HepG2 (cell line): ENCODE measurements around the gene WDHD1. TPM values are rescaled to one million over a fixed set of nuclear protein-coding genes. Genes with fewer than 3 reads are reported as not detected.

ENCODE experiments used
- ATAC-seq: fragments of 200-7000 bp; cut with Tn5 transposase; 3 replicates; pipeline ENCODE4 v1.9.1; 2020; ENCODE audit warnings: mild to moderate bottlenecking, moderate library complexity
- BruUV-seq: library from RNA; stranded (reverse); fragments of 400-500 nt; replicated peaks from 2 replicates; lab custom pipeline; 2021; lab: Mats Ljungman, UMichigan
- CTCF ChIA-PET: fragments of 300-600 bp; formaldehyde crosslinking; extraction: SDS; loops from one replicate; lab custom pipeline; 2021; ENCODE audit warnings: low total read pairs, inconsistent platforms, low intra/inter-chr PET ratio; lab: Yijun Ruan, JAX
- POLR2A ChIA-PET: fragments of 350-600 bp; sonication (Branson Sonifier 250); formaldehyde crosslinking; loops from one replicate; lab custom pipeline; 2020; ENCODE audit warnings: antibody characterized with exemption, inconsistent platforms; lab: Yijun Ruan, JAX
- DNase-seq: peaks from one replicate; pipeline ENCODE4 v3.0.0-alpha.2; 2015; ENCODE audit warnings: low spot score
- FAIRE-seq: peaks from 3 replicates; lab custom pipeline; 2011; peaks lifted over from hg19 to GRCh38; lab: Jason Lieb, UNC
- H2AFZ ChIP-seq: one replicate; pipeline ENCODE4 v1.6.1; 2011; ENCODE audit warnings: low read length, inconsistent platforms
- H3K27ac ChIP-seq: fragments of 300-600 bp; 3 replicates; pipeline ENCODE4 v1.8.0; 2011; ENCODE audit warnings: mixed run types, mild to moderate bottlenecking, mixed read lengths, low read length, inconsistent platforms; ENCODE audit not compliant: insufficient read depth; ENCODE audit errors: extremely low read length
- H3K27me3 ChIP-seq, 2 experiments: fragments of 200-600 bp in 1 of 2; 2 replicates in 1 of 2; 3 replicates in 1 of 2; pipeline versions ENCODE4 v1.6.0 to v1.8.0; 2011; ENCODE audit warnings: low read length in 2 of 2, mild to moderate bottlenecking in 2 of 2, moderate library complexity in 2 of 2, inconsistent platforms in 1 of 2; ENCODE audit not compliant: insufficient read depth in 2 of 2, control insufficient read depth in 1 of 2
- H3K36me3 ChIP-seq, 2 experiments: fragments of 200-600 bp in 1 of 2; replicated peaks in 1 of 2; 2 replicates in 1 of 2; 3 replicates in 1 of 2; pipeline versions ENCODE4 v1.5.1 to v1.8.0; 2011; ENCODE audit warnings: low read length in 2 of 2, inconsistent platforms in 1 of 2; ENCODE audit not compliant: insufficient read depth in 2 of 2, control insufficient read depth in 1 of 2
- H3K4me1 ChIP-seq: 2 replicates; pipeline ENCODE4 v1.5.1; 2012; ENCODE audit warnings: low read length, inconsistent platforms; ENCODE audit not compliant: insufficient read depth
- H3K4me2 ChIP-seq: 2 replicates; pipeline ENCODE4 v1.6.0; 2011; ENCODE audit warnings: low read depth, low read length, inconsistent platforms
- H3K4me3 ChIP-seq, 3 experiments: fragments of 200-600 bp in 1 of 3; sonication (generic), shearing (Covaris generic) in 1 of 3; replicated peaks in 1 of 3; 2 replicates each; pipeline ENCODE4 v1.5.1; 2011 to 2016; ENCODE audit warnings: low read length in 3 of 3, inconsistent platforms in 2 of 3, low read depth in 2 of 3, mild to moderate bottlenecking in 2 of 3, control low read depth in 1 of 3, mixed read lengths in 1 of 3; ENCODE audit not compliant: insufficient read depth in 1 of 3
- H3K79me2 ChIP-seq: one replicate; pipeline ENCODE4 v1.6.1; 2011; ENCODE audit warnings: low read length, inconsistent platforms; ENCODE audit not compliant: insufficient read depth
- H3K9ac ChIP-seq: 2 replicates; pipeline ENCODE4 v1.6.0; 2011; ENCODE audit warnings: mild to moderate bottlenecking, low read depth, low read length, inconsistent platforms; ENCODE audit not compliant: insufficient read depth
- H3K9me3 ChIP-seq: 2 replicates; pipeline ENCODE4 v1.5.1; 2012; ENCODE audit warnings: mild to moderate bottlenecking, low read length
- H4K20me1 ChIP-seq: 2 replicates; pipeline ENCODE4 v1.6.0; 2011; ENCODE audit warnings: inconsistent platforms, mild to moderate bottlenecking, low read length, moderate library complexity; ENCODE audit not compliant: insufficient read depth
- BRD4 ChIP-seq: sonication (generic); formaldehyde crosslinking; IDR thresholded peaks from 2 replicates; pipeline ENCODE4 v1.4.0; 2020; ENCODE audit warnings: missing genetic modification reagents
- HNRNPL ChIP-seq: fragments of 200-400 bp; formaldehyde crosslinking; IDR thresholded peaks from 2 replicates; pipeline ENCODE4 v1.6.1; 2017; ENCODE audit warnings: mild to moderate bottlenecking, low read depth, low read length
- SAP130 ChIP-seq: IDR thresholded peaks from 2 replicates; pipeline ENCODE4 v1.6.1; 2016; ENCODE audit warnings: low read depth
- SOX6 ChIP-seq, 2 experiments: fragments of 450-650 bp in 1 of 2; sonication (generic) in 1 of 2; formaldehyde crosslinking in 1 of 2; IDR thresholded peaks; 2 replicates each; pipeline versions ENCODE4 v1.4.0 to v1.6.1; 2017 to 2020; ENCODE audit warnings: antibody characterized with exemption in 1 of 2, mild to moderate bottlenecking in 1 of 2, missing genetic modification reagents in 1 of 2
- ZNF788 ChIP-seq: sonication (generic); formaldehyde crosslinking; IDR thresholded peaks from 2 replicates; pipeline ENCODE4 v1.5.0; 2020; ENCODE audit warnings: mild to moderate bottlenecking, missing genetic modification reagents, borderline replicate concordance
- WGBS: methylation state at CpG from one replicate; pipeline ENCODE4 v1.1.6; 2017; ENCODE audit warnings: low lambda C conversion rate; 5-methylcytosine and 5-hydroxymethylcytosine counted together
- in situ Hi-C: cut with HindIII; loops from 2 replicates; pipeline ENCODE4 v1.10.0; 2017; ENCODE audit warnings: low pct_unique_long_range_greater_than_20kb; ENCODE audit not compliant: extremely low pct_ligation_motif_present
- intact Hi-C: fragments of 100-400 bp; cut with micrococcal nuclease; formaldehyde crosslinking; loops from one replicate; pipeline ENCODE4 v1.10.0; 2022; ENCODE audit not compliant: unreplicated experiment
- polyA plus RNA-seq, 8 experiments: library from polyadenylated mRNA; depleted of rRNA in 3 of 8; stranded (reverse) in 7 of 8; unstranded in 1 of 8; fragments of >200 nt; fragmentation: Illumina TruSeq in 4 of 8; extraction: Trizol in 4 of 8; gene quantifications; 2 replicates each; pipeline versions ENCODE4 v1.2.1 to v1.2.3, GENCODE V29; 2011 to 2016; ENCODE audit warnings: low read depth in 4 of 8, missing spikeins in 1 of 8, mixed read lengths in 1 of 8; ENCODE audit not compliant: insufficient read depth in 1 of 8
- total RNA-seq, 5 experiments: library from RNA; depleted of rRNA; stranded (reverse); fragments of >200 nt; fragmentation: Illumina TruSeq; extraction: Trizol; gene quantifications; 2 replicates each; pipeline ENCODE4 v1.2.3, GENCODE V29; 2016; ENCODE audit warnings: low read depth in 1 of 5
- TF ChIP-seq, protein P1 (sequence below): sonication (generic); formaldehyde crosslinking; IDR thresholded peaks from 2 replicates; pipeline ENCODE4 v1.5.1; 2020; ENCODE audit warnings: mild to moderate bottlenecking, missing genetic modification reagents, borderline replicate concordance
- TF ChIP-seq, protein P2 (sequence below): sonication (generic); formaldehyde crosslinking; IDR thresholded peaks from 2 replicates; pipeline ENCODE4 v1.5.1; 2020; ENCODE audit warnings: mild to moderate bottlenecking, missing genetic modification reagents, borderline replicate concordance
- TF ChIP-seq, protein P3 (sequence below): sonication (generic); formaldehyde crosslinking; IDR thresholded peaks from 2 replicates; pipeline ENCODE4 v1.5.1; 2020; ENCODE audit warnings: mild to moderate bottlenecking, missing genetic modification reagents, moderate library complexity
- TF ChIP-seq, protein P4 (sequence below): sonication (generic); formaldehyde crosslinking; IDR thresholded peaks from 2 replicates; pipeline ENCODE4 v1.9.0; 2021; ENCODE audit warnings: missing genetic modification reagents, mild to moderate bottlenecking, borderline replicate concordance
- TF ChIP-seq, protein P5 (sequence below): fragments of 450-650 bp; IDR thresholded peaks from 2 replicates; pipeline ENCODE4 v1.6.1; 2016

WDHD1 gene
- total and polyA plus RNA-seq, 2 of the 13 experiments (the other 11 are each of a cell fraction or from before 2014, with no cell fraction given) = 5.5 to 27.5 TPM

DNA sequence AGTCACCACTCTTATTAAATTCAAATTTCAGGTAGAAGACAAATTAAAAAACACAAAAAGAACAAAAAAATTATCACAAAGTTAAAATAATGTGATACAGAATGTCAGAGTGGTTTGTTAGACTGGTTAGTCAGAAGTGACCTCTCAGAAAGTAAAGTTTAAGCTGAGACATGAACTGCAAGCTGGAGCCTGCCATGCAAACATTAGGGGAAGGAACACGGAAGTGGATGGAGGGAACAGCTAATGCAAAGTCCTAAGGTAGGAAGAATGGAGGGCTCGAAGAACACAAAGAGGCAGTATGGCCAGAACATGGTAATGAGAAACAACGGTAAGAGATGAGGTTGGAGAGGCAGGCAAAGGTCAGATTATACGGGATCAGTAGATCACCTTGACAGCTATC lies 41.7 kb downstream of the WDHD1 start:
- in situ Hi-C loops = no loop called here
- no peak for FAIRE-seq
- H3K27ac ChIP-seq = no peak overlapping the region
- no TSS peak for BruUV-seq
- ChIA-PET POLR2A (no interaction called here), CTCF (no interaction called here)
- WGBS = 97% methylated on average over 4 of the region's 4 CpGs
- no peak overlapping the region for H3K4me3 ChIP-seq
- no peaks in the 10 kb centered on the region for H3K27me3 ChIP-seq
- H2AFZ ChIP-seq = no peak overlapping the region
- no peak overlapping the region for H3K4me2 ChIP-seq
- no peaks in the 10 kb centered on the region for H4K20me1 ChIP-seq
- H3K4me1 ChIP-seq = no peaks in the 10 kb centered on the region
- DNase-seq = no peak
- H3K79me2 ChIP-seq = no peaks in the 10 kb centered on the region
- peaks cover 4 to 19% of the 10 kb centered on the region in 2 experiments; a peak in 4 of 5 replicates for H3K36me3 ChIP-seq
- intact Hi-C loops = no loop called here
- H3K9ac ChIP-seq = no peak overlapping the region
- no peak for ATAC-seq
- no peaks in the 10 kb centered on the region for H3K9me3 ChIP-seq
- TF ChIP-seq HNRNPL = no peak
- TF ChIP-seq, protein P1, sequence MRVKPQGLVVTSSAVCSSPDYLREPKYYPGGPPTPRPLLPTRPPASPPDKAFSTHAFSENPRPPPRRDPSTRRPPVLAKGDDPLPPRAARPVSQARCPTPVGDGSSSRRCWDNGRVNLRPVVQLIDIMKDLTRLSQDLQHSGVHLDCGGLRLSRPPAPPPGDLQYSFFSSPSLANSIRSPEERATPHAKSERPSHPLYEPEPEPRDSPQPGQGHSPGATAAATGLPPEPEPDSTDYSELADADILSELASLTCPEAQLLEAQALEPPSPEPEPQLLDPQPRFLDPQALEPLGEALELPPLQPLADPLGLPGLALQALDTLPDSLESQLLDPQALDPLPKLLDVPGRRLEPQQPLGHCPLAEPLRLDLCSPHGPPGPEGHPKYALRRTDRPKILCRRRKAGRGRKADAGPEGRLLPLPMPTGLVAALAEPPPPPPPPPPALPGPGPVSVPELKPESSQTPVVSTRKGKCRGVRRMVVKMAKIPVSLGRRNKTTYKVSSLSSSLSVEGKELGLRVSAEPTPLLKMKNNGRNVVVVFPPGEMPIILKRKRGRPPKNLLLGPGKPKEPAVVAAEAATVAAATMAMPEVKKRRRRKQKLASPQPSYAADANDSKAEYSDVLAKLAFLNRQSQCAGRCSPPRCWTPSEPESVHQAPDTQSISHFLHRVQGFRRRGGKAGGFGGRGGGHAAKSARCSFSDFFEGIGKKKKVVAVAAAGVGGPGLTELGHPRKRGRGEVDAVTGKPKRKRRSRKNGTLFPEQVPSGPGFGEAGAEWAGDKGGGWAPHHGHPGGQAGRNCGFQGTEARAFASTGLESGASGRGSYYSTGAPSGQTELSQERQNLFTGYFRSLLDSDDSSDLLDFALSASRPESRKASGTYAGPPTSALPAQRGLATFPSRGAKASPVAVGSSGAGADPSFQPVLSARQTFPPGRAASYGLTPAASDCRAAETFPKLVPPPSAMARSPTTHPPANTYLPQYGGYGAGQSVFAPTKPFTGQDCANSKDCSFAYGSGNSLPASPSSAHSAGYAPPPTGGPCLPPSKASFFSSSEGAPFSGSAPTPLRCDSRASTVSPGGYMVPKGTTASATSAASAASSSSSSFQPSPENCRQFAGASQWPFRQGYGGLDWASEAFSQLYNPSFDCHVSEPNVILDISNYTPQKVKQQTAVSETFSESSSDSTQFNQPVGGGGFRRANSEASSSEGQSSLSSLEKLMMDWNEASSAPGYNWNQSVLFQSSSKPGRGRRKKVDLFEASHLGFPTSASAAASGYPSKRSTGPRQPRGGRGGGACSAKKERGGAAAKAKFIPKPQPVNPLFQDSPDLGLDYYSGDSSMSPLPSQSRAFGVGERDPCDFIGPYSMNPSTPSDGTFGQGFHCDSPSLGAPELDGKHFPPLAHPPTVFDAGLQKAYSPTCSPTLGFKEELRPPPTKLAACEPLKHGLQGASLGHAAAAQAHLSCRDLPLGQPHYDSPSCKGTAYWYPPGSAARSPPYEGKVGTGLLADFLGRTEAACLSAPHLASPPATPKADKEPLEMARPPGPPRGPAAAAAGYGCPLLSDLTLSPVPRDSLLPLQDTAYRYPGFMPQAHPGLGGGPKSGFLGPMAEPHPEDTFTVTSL (CRISPR knock-in tag) = no peak
- no peak for TF ChIP-seq SAP130 (CRISPR knock-in tag)
- TF ChIP-seq, protein P2, sequence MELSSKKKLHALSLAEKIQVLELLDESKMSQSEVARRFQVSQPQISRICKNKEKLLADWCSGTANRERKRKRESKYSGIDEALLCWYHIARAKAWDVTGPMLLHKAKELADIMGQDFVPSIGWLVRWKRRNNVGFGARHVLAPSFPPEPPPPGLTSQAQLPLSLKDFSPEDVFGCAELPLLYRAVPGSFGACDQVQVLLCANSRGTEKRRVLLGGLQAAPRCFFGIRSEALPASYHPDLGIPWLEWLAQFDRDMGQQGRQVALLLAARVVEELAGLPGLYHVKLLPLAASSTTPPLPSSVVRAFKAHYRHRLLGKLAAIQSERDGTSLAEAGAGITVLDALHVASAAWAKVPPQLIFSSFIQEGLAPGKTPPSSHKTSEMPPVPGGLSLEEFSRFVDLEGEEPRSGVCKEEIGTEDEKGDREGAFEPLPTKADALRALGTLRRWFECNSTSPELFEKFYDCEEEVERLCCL (CRISPR knock-in tag) = no peak
- TF ChIP-seq, protein P3, sequence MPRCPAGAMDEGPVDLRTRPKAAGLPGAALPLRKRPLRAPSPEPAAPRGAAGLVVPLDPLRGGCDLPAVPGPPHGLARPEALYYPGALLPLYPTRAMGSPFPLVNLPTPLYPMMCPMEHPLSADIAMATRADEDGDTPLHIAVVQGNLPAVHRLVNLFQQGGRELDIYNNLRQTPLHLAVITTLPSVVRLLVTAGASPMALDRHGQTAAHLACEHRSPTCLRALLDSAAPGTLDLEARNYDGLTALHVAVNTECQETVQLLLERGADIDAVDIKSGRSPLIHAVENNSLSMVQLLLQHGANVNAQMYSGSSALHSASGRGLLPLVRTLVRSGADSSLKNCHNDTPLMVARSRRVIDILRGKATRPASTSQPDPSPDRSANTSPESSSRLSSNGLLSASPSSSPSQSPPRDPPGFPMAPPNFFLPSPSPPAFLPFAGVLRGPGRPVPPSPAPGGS (CRISPR knock-in tag) = no peak
- TF ChIP-seq, protein P4, sequence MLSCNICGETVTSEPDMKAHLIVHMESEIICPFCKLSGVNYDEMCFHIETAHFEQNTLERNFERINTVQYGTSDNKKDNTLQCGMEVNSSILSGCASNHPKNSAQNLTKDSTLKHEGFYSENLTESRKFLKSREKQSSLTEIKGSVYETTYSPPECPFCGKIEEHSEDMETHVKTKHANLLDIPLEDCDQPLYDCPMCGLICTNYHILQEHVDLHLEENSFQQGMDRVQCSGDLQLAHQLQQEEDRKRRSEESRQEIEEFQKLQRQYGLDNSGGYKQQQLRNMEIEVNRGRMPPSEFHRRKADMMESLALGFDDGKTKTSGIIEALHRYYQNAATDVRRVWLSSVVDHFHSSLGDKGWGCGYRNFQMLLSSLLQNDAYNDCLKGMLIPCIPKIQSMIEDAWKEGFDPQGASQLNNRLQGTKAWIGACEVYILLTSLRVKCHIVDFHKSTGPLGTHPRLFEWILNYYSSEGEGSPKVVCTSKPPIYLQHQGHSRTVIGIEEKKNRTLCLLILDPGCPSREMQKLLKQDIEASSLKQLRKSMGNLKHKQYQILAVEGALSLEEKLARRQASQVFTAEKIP = no peak
- TF ChIP-seq, protein P5, sequence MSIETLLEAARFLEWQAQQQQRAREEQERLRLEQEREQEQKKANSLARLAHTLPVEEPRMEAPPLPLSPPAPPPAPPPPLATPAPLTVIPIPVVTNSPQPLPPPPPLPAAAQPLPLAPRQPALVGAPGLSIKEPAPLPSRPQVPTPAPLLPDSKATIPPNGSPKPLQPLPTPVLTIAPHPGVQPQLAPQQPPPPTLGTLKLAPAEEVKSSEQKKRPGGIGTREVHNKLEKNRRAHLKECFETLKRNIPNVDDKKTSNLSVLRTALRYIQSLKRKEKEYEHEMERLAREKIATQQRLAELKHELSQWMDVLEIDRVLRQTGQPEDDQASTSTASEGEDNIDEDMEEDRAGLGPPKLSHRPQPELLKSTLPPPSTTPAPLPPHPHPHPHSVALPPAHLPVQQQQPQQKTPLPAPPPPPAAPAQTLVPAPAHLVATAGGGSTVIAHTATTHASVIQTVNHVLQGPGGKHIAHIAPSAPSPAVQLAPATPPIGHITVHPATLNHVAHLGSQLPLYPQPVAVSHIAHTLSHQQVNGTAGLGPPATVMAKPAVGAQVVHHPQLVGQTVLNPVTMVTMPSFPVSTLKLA = no peak
- TF ChIP-seq BRD4 (CRISPR knock-in tag) = no peak
- no peak for TF ChIP-seq SOX6 (IDR thresholded peaks at IDR 0.05)
- TF ChIP-seq SOX6 (CRISPR knock-in tag; IDR thresholded peaks at IDR 0.05) = no peak
- no peak for TF ChIP-seq ZNF788 (CRISPR knock-in tag)
